SK-N-SH (cell line): ENCODE data around the gene PIP5K1B.

ENCODE experiments used
- CTCF ChIP-seq: fragments of 200-600 bp; sonication (generic); IDR thresholded peaks from 2 replicates; pipeline ENCODE4 v1.6.1; 2017; ENCODE audit warnings: antibody characterized with exemption, mild to moderate bottlenecking, moderate library complexity
- FOSL2 ChIP-seq: IDR thresholded peaks from 2 replicates; pipeline ENCODE4 v1.4.0; 2012; ENCODE audit warnings: low read depth, mild to moderate bottlenecking, moderate library complexity, borderline replicate concordance
- MAX ChIP-seq: IDR thresholded peaks from 2 replicates; pipeline ENCODE4 v1.4.0; 2012; ENCODE audit warnings: low read depth
- POLR2AphosphoS5 ChIP-seq: IDR thresholded peaks from 2 replicates; pipeline ENCODE4 v1.6.1; 2012; ENCODE audit warnings: low read depth, low read length
- RAD21 ChIP-seq: IDR thresholded peaks from 2 replicates; pipeline ENCODE4 v1.6.1; 2012; ENCODE audit warnings: mild to moderate bottlenecking, low read length
- RCOR1 ChIP-seq: fragments of 150-350 bp; IDR thresholded peaks from 2 replicates; pipeline ENCODE4 v1.6.1; 2017; ENCODE audit warnings: antibody characterized with exemption, low read length
- TF ChIP-seq, protein P1 (sequence below): IDR thresholded peaks from 2 replicates; pipeline ENCODE4 v1.4.0; 2012; ENCODE audit warnings: low read depth, borderline replicate concordance

DNA sequence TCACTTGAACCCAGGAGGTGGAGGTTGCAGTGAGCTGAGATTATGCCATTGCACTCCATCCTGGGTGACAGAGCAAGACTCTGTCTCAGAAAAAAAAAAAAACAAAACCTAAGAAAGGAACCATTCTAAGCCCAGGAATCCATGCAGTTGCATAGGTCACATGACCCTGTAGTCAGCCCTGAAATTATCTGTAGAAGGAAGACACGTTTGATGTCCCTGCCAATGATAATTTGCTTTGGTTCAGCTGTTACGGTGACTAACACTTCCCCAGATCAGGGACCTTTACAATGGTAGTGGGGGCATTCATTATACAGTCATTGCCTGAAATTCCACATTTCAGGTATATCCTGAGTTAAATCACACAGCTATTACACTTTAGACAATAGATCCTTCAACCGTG is 258.4 kb downstream of the PIP5K1B start:
- TF ChIP-seq RCOR1 (no peak), CTCF (no peak), RAD21 (no peak), POLR2AphosphoS5 (no peak), FOSL2 (no peak), MAX (no peak)
- TF ChIP-seq, protein P1, sequence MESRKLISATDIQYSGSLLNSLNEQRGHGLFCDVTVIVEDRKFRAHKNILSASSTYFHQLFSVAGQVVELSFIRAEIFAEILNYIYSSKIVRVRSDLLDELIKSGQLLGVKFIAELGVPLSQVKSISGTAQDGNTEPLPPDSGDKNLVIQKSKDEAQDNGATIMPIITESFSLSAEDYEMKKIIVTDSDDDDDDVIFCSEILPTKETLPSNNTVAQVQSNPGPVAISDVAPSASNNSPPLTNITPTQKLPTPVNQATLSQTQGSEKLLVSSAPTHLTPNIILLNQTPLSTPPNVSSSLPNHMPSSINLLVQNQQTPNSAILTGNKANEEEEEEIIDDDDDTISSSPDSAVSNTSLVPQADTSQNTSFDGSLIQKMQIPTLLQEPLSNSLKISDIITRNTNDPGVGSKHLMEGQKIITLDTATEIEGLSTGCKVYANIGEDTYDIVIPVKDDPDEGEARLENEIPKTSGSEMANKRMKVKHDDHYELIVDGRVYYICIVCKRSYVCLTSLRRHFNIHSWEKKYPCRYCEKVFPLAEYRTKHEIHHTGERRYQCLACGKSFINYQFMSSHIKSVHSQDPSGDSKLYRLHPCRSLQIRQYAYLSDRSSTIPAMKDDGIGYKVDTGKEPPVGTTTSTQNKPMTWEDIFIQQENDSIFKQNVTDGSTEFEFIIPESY: no peak
